HG02973 (cell line): ENCODE results near the gene VAMP5.
"Not testable (repeated sequence)": the region's sequence is repeated elsewhere in the genome, so short reads cannot be mapped to it uniquely, and the experiment has no call there.

Experiments
- ATAC-seq: cut with Tn5 transposase; IDR thresholded peaks from one replicate; pipeline ENCODE4 v1.9.1; 2021; ENCODE audit warnings: moderate library complexity; ENCODE audit not compliant: unreplicated experiment

The VAMP5 gene

GRCh38 chr2:85549826-85550225 lies 34.4 kb upstream of the VAMP5 start:
- no peak for ATAC-seq

GRCh38 chr2:85550486-85550885 lies 33.7 kb upstream of the VAMP5 start:
- ATAC-seq, result no peak

- ATAC-seq, result peak; percentile 53
Observed at GRCh38 chr2:85551698-85552678, 32.2 kb upstream of the VAMP5 start.

- ATAC-seq, result no peak
Observed at GRCh38 chr2:85553184-85553583, 31.0 kb upstream of the VAMP5 start.

- ATAC-seq, result no peak
Observed at GRCh38 chr2:85554980-85555612, 29.1 kb upstream of the VAMP5 start.

GRCh38 chr2:85557130-85557529 lies 27.1 kb upstream of the VAMP5 start:
- ATAC-seq, result no peak

- ATAC-seq, result no peak
Observed at GRCh38 chr2:85558160-85558559, 26.1 kb upstream of the VAMP5 start.

- ATAC-seq, result not testable (repeated sequence)
Observed at GRCh38 chr2:85560403-85560726, 23.9 kb upstream of the VAMP5 start.

GRCh38 chr2:85560812-85561279 lies 23.4 kb upstream of the VAMP5 start:
- ATAC-seq, result peak; percentile 19

- peak; percentile 86 for ATAC-seq
Observed at GRCh38 chr2:85561280-85562212, 22.7 kb upstream of the VAMP5 start, which contains the start of gene GGCX. Gene GGCX (minus strand): TSS chr2:85561493. CDS start chr2:85561428, 65 bp downstream.

- no peak for ATAC-seq
Observed at GRCh38 chr2:85564144-85564563, 20.1 kb upstream of the VAMP5 start.

- ATAC-seq, result no peak
Observed at GRCh38 chr2:85566265-85566664, 18.0 kb upstream of the VAMP5 start.

GRCh38 chr2:85575739-85576138 lies 8.5 kb upstream of the VAMP5 start:
- no peak for ATAC-seq

GRCh38 chr2:85577063-85577385 lies 7.2 kb upstream of the VAMP5 start:
- no peak for ATAC-seq

- peak; percentile 62 for ATAC-seq
Observed at GRCh38 chr2:85577386-85578242, 6.6 kb upstream of the VAMP5 start, which contains the start of gene VAMP8. Gene VAMP8 (plus strand): TSS chr2:85577586. CDS start chr2:85577647, 61 bp downstream.

- no peak for ATAC-seq
Observed at GRCh38 chr2:85578243-85579180, 5.7 kb upstream of the VAMP5 start.

- ATAC-seq, result no peak
Observed at GRCh38 chr2:85579266-85579935, 4.8 kb upstream of the VAMP5 start.

GRCh38 chr2:85580206-85580605 lies 4.0 kb upstream of the VAMP5 start:
- no peak for ATAC-seq
